Measurements from ENCODE around the gene GNA12. TPM values are rescaled to one million over a fixed set of nuclear protein-coding genes. Genes with fewer than 3 reads are reported as not detected.

The GNA12 gene
- total and polyA plus RNA-seq, 2 experiments from 2014 or later: 28.4 to 40.2 TPM

DNA sequence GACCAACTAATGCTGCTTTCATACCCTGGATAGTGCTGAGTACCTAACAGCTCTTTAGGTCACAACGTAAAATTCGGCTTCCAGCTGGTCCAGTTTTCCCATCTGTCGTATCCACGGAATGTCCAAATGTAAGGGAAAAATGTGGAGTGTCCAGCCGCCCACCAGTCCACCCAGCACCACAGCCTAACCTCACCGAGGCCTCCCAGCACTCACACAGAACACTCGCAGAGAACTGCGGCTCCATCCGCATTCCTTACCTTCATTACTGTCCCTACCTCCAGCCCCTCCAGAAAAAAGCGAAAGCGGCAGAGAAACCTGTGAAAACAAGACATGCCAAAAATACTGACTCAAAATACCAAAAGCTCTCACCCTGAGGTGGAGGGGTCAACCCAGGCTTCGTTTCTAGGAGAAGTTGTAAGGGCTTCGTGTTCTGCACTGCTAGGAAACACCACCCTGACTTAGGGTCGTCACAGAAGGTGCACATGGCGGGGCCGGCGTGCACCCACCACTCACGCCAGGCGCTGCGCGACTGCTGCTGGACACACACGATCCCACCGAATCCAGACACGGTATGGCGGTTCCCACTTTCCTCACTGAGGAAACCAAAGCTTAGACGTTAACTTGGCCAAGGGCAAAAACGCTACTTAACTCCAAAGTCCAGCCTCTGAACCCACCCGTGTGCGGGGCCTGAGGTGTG lies 82.2 kb downstream of the GNA12 start:
- H3K4me2 ChIP-seq: no peak overlapping the region
- WGBS (ENCODE audit: low lambda C conversion rate, missing lambda C conversion rate): 93% methylated on average over 29 of the region's 29 CpGs
- no peak for DNase-seq (ENCODE audit: low spot score)
- H3K36me3 ChIP-seq (replicated peaks; ENCODE audit: insufficient read depth, low read depth): no peaks in the 10 kb centered on the region
- peaks cover 21% of the 10 kb centered on the region for H3K79me2 ChIP-seq
- H3K9me2 ChIP-seq (replicated peaks; ENCODE audit: insufficient read depth): no peaks in the 10 kb centered on the region
- no peaks in the 10 kb centered on the region for H3K9me3 ChIP-seq (ENCODE audit: low read depth)
- no peaks in the 10 kb centered on the region for H3K27me3 ChIP-seq
- H3K4me3 ChIP-seq: no peak overlapping the region
- no peak overlapping the region for H2AFZ ChIP-seq
- H4K20me1 ChIP-seq (ENCODE audit: insufficient read depth, poor library complexity, severe bottlenecking): no peaks in the 10 kb centered on the region
- peaks cover 27% of the 10 kb centered on the region for H3K4me1 ChIP-seq (ENCODE audit: insufficient read depth)
- TF ChIP-seq, protein P1, sequence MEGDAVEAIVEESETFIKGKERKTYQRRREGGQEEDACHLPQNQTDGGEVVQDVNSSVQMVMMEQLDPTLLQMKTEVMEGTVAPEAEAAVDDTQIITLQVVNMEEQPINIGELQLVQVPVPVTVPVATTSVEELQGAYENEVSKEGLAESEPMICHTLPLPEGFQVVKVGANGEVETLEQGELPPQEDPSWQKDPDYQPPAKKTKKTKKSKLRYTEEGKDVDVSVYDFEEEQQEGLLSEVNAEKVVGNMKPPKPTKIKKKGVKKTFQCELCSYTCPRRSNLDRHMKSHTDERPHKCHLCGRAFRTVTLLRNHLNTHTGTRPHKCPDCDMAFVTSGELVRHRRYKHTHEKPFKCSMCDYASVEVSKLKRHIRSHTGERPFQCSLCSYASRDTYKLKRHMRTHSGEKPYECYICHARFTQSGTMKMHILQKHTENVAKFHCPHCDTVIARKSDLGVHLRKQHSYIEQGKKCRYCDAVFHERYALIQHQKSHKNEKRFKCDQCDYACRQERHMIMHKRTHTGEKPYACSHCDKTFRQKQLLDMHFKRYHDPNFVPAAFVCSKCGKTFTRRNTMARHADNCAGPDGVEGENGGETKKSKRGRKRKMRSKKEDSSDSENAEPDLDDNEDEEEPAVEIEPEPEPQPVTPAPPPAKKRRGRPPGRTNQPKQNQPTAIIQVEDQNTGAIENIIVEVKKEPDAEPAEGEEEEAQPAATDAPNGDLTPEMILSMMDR (IDR thresholded peaks at IDR 0.05; ENCODE audit: poor library complexity): no peak
- TF ChIP-seq EZH2 (IDR thresholded peaks at IDR 0.05; ENCODE audit: borderline replicate concordance): no peak
- no peak for TF ChIP-seq EZH2phosphoT487 (IDR thresholded peaks at IDR 0.05; ENCODE audit: low read depth, severe bottlenecking, unreplicated experiment)
- H3K27ac ChIP-seq: no peak overlapping the region

DNA sequence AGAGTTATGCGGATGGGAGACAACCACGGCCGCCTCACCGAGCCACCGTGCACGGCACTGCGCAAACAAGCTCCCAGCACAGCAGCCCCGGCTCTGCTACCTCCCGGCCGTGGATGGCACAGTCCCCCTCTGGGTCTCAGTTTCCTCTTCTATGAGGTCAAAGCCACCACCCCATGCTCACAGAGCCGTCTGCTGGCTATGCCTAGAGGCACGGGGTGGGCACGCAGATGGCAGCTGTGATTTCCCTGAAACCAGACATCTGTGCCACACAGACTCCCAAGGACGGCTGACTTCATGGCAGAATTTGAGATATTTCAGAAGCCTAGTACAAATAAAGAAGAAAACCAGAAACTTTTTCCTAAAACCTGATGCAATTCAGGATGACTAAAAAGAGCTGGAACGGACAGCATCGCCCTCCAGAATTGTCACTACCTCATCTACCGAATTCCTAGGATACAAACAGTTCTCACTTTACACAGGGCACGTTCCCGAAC lies 82.9 kb downstream of the GNA12 start:
- H3K4me1 ChIP-seq (ENCODE audit: insufficient read depth): peaks cover 27% of the 10 kb centered on the region

DNA sequence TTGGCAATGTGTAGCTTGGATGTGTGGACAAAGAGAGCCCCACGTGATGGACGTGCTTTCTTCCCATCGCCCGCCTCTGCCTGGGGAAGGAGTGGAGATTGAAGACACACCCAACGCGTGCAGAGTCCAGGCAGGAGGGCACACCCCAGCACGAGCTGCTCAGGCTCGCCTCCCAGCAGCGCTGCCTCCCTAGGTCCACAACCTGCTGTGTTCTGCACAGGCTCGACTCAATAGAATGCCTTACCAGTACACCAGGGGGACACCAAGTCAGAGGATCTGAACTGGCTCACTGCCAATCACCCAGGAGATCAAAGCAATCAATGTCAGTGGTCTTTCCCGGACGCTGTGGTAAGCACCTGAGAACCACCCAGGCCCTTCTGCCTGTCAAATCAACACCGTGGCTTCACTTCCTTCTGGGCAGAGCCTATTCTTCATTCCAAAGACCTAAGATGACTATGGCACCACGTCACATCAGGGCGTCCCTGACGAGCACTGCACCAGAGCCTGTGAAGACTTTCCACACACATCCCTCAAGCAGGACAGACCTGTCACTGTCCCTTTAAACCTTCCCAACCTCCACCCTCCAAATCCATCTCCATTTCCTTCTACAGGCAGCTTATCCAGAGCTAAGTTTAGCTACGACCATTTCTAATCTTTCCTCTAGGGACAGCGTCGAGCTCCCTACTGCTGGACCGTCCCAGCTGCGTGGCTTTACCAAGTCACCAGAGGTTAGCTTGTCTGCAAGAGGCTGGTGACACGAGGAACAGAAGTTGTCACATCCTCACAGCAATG lies 83.8 kb downstream of the GNA12 start:
- WGBS (ENCODE audit: low lambda C conversion rate, missing lambda C conversion rate): 66% methylated on average over 22 of the region's 22 CpGs

More for the DNA sequence above, 82.9 kb downstream of the GNA12 start:
- Histone ChIP-seq H3K27ac (peak overlapping the region; percentile 84), H3K27me3 (no peaks in the 10 kb centered on the region), H3K4me3 (no peak overlapping the region), H3K36me3 (replicated peaks; ENCODE audit: insufficient read depth, low read depth) (no peaks in the 10 kb centered on the region), H4K20me1 (ENCODE audit: insufficient read depth, poor library complexity, severe bottlenecking) (no peaks in the 10 kb centered on the region), H3K9me2 (replicated peaks; ENCODE audit: insufficient read depth) (no peaks in the 10 kb centered on the region), H3K79me2 (peaks cover 23% of the 10 kb centered on the region), H3K4me2 (no peak overlapping the region), H2AFZ (no peak overlapping the region), H3K9me3 (ENCODE audit: low read depth) (no peaks in the 10 kb centered on the region)
- WGBS (ENCODE audit: low lambda C conversion rate, missing lambda C conversion rate): 94% methylated on average over 19 of the region's 19 CpGs
- no peak for TF ChIP-seq EZH2 (IDR thresholded peaks at IDR 0.05; ENCODE audit: borderline replicate concordance)
- no peak for TF ChIP-seq EZH2phosphoT487 (IDR thresholded peaks at IDR 0.05; ENCODE audit: low read depth, severe bottlenecking, unreplicated experiment)
- TF ChIP-seq, protein P1 (IDR thresholded peaks at IDR 0.05; ENCODE audit: poor library complexity): no peak
- DNase-seq (ENCODE audit: low spot score): no peak

More for the DNA sequence above, 83.8 kb downstream of the GNA12 start:
- no peaks in the 10 kb centered on the region for H3K9me2 ChIP-seq (replicated peaks; ENCODE audit: insufficient read depth)
- peaks cover 27% of the 10 kb centered on the region for H3K4me1 ChIP-seq (ENCODE audit: insufficient read depth)
- no peaks in the 10 kb centered on the region for H3K36me3 ChIP-seq (replicated peaks; ENCODE audit: insufficient read depth, low read depth)
- no peak overlapping the region for H3K4me2 ChIP-seq
- no peaks in the 10 kb centered on the region for H4K20me1 ChIP-seq (ENCODE audit: insufficient read depth, poor library complexity, severe bottlenecking)
- H3K27ac ChIP-seq: peak overlapping the region; percentile 84
- no peak overlapping the region for H2AFZ ChIP-seq
- no peak overlapping the region for H3K4me3 ChIP-seq
- no peak for TF ChIP-seq EZH2 (IDR thresholded peaks at IDR 0.05; ENCODE audit: borderline replicate concordance)
- TF ChIP-seq, protein P1 (IDR thresholded peaks at IDR 0.05; ENCODE audit: poor library complexity): peak; percentile 35
- no peaks in the 10 kb centered on the region for H3K27me3 ChIP-seq
- peaks cover 28% of the 10 kb centered on the region for H3K79me2 ChIP-seq
- H3K9me3 ChIP-seq (ENCODE audit: low read depth): no peaks in the 10 kb centered on the region
- peak; percentile 76 for DNase-seq (ENCODE audit: low spot score)

All from hepatocyte (in vitro differentiated cells).